K562 (cell line): Measurements from ENCODE around the gene LY6G6C. TPM values are rescaled to one million over a fixed set of nuclear protein-coding genes. Genes with fewer than 3 reads are reported as not detected.
A peak's percentile ranks its signal among the peaks of the same experiment; 100 is the strongest.

ENCODE experiments used
- ATAC-seq: fragments of 200-7000 bp; cut with Tn5 transposase; 3 replicates; pipeline ENCODE4 v1.9.1; 2020; ENCODE audit warnings: moderate library complexity
- BruUV-seq: library from RNA; stranded (reverse); fragments of 400-500 nt; replicated peaks from 2 replicates; lab custom pipeline; 2021; lab: Mats Ljungman, UMichigan
- CTCF ChIA-PET: fragments of 300-600 bp; formaldehyde crosslinking; extraction: SDS; loops from one replicate; lab custom pipeline; 2021; ENCODE audit warnings: low intra/inter-chr PET ratio; lab: Yijun Ruan, JAX
- POLR2A ChIA-PET: fragments of 300-600, 350-650 bp; sonication (Branson Sonifier 250); formaldehyde crosslinking; extraction: SDS; loops from one replicate; lab custom pipeline; 2021; ENCODE audit warnings: antibody characterized with exemption, inconsistent platforms; lab: Yijun Ruan, JAX
- DNase-seq, 4 experiments: peaks; one replicate each; pipeline versions ENCODE4 v3.0.0 to v3.0.0-alpha.2; 2011 to 2018; ENCODE audit warnings: low spot score in 3 of 4, mixed read lengths in 3 of 4; ENCODE audit errors: extremely low read depth in 1 of 4
- FAIRE-seq: peaks from 2 replicates; lab custom pipeline; 2011; peaks lifted over from hg19 to GRCh38; lab: Jason Lieb, UNC
- H2AFZ ChIP-seq: 2 replicates; pipeline ENCODE4 v1.6.0; 2011; ENCODE audit warnings: low read depth, low read length, control low read depth, inconsistent platforms
- H3K27ac ChIP-seq: fragments of 200-600 bp; 3 replicates; pipeline ENCODE4 v1.8.0; 2011; ENCODE audit warnings: low read depth, mild to moderate bottlenecking, control low read depth, inconsistent platforms, low read length, moderate library complexity, mixed read lengths; ENCODE audit errors: extremely low read depth
- H3K27me3 ChIP-seq, 2 experiments: fragments of 300-600 bp in 1 of 2; 2 replicates in 1 of 2; 3 replicates in 1 of 2; pipeline versions ENCODE4 v1.6.0 to v1.8.0; 2011; ENCODE audit warnings: inconsistent platforms in 2 of 2, low read length in 2 of 2, mild to moderate bottlenecking in 1 of 2, mixed read lengths in 1 of 2, moderate library complexity in 1 of 2; ENCODE audit not compliant: control insufficient read depth in 2 of 2, insufficient read depth in 2 of 2
- H3K36me3 ChIP-seq: fragments of 300-600 bp; 3 replicates; pipeline ENCODE4 v1.8.0; 2011; ENCODE audit warnings: mild to moderate bottlenecking, low read length, inconsistent platforms; ENCODE audit not compliant: control insufficient read depth, insufficient read depth
- H3K4me1 ChIP-seq, 2 experiments: fragments of 200-600 bp in 1 of 2; replicated peaks in 1 of 2; 2 replicates in 1 of 2; 3 replicates in 1 of 2; pipeline versions ENCODE4 v1.5.1 to v1.8.0; 2011; ENCODE audit warnings: inconsistent platforms in 2 of 2, low read length in 2 of 2, mild to moderate bottlenecking in 1 of 2, mixed read lengths in 1 of 2, moderate library complexity in 1 of 2; ENCODE audit not compliant: control insufficient read depth in 2 of 2, insufficient read depth in 2 of 2
- H3K4me2 ChIP-seq: 2 replicates; pipeline ENCODE4 v1.6.1; 2011; ENCODE audit warnings: low read length, control low read depth, inconsistent platforms, mixed read lengths; ENCODE audit not compliant: insufficient read depth
- H3K4me3 ChIP-seq: fragments of 200-600 bp; sonication (generic), shearing (Covaris generic); 2 replicates; pipeline ENCODE4 v1.5.1; 2016; ENCODE audit warnings: control low read depth, inconsistent platforms
- H3K79me2 ChIP-seq: fragments of 200-600 bp; 3 replicates; pipeline ENCODE4 v1.8.0; 2011; ENCODE audit warnings: low read length, inconsistent platforms; ENCODE audit not compliant: control insufficient read depth, insufficient read depth
- H3K9ac ChIP-seq, 2 experiments: 2 replicates each; pipeline versions ENCODE4 v1.6.0 to v1.6.1; 2011; ENCODE audit warnings: low read depth in 2 of 2, low read length in 2 of 2, control low read depth in 1 of 2, inconsistent platforms in 1 of 2, mild to moderate bottlenecking in 1 of 2, mixed read lengths in 1 of 2; ENCODE audit not compliant: insufficient read depth in 1 of 2
- H3K9me1 ChIP-seq: one replicate; pipeline ENCODE4 v1.6.0; 2011; ENCODE audit warnings: inconsistent platforms, mild to moderate bottlenecking, low read length, moderate library complexity; ENCODE audit not compliant: control insufficient read depth, insufficient read depth
- H3K9me3 ChIP-seq: replicated peaks from 2 replicates; pipeline ENCODE4 v1.5.1; 2011; ENCODE audit warnings: low read depth, low read length, inconsistent platforms; ENCODE audit not compliant: control insufficient read depth, insufficient read depth
- H4K20me1 ChIP-seq: replicated peaks from 2 replicates; pipeline ENCODE4 v1.6.1; 2011; ENCODE audit warnings: low read length, inconsistent platforms, mixed read lengths; ENCODE audit not compliant: control insufficient read depth, insufficient read depth
- CXXC5 ChIP-seq: fragments of 250-450 bp; sonication (Bioruptor Pico); IDR thresholded peaks from 2 replicates; pipeline ENCODE4 v1.8.0; 2022; ENCODE audit warnings: inconsistent platforms, mild to moderate bottlenecking, moderate library complexity
- ETV5 ChIP-seq: sonication (generic); formaldehyde crosslinking; IDR thresholded peaks from 2 replicates; pipeline ENCODE4 v1.4.0; 2020; ENCODE audit warnings: low read depth, mild to moderate bottlenecking, missing genetic modification reagents
- FIP1L1 ChIP-seq: fragments of 200-400 bp; formaldehyde crosslinking; IDR thresholded peaks from 2 replicates; pipeline ENCODE4 v1.6.1; 2018; ENCODE audit warnings: mild to moderate bottlenecking, low read depth, low read length; ENCODE audit not compliant: poor library complexity, severe bottlenecking
- HNRNPUL1 ChIP-seq: fragments of 200-400 bp; formaldehyde crosslinking; IDR thresholded peaks from 2 replicates; pipeline ENCODE4 v1.6.1; 2017; ENCODE audit warnings: low read length
- PBX2 ChIP-seq, 2 experiments: IDR thresholded peaks in 1 of 2; conservative IDR thresholded peaks in 1 of 2; 2 replicates each; pipeline ENCODE4 v1.6.1; 2016; ENCODE audit warnings: low read depth in 2 of 2, mild to moderate bottlenecking in 1 of 2, missing compliant biosample characterization in 1 of 2, missing genetic modification characterization in 1 of 2, moderate library complexity in 1 of 2
- POLR2G ChIP-seq: fragments of 200-400 bp; formaldehyde crosslinking; IDR thresholded peaks from 2 replicates; pipeline ENCODE4 v1.6.1; 2017; ENCODE audit warnings: low read depth, mild to moderate bottlenecking, antibody characterized with exemption, low read length, moderate library complexity
- ZNF79 ChIP-seq: fragments of 250-450 bp; sonication (Bioruptor Pico); IDR thresholded peaks from 2 replicates; pipeline ENCODE4 v1.4.0; 2020; ENCODE audit warnings: low read depth, mild to moderate bottlenecking, moderate library complexity
- WGBS: fragments of 100-300 bp; shearing (Covaris generic); methylation state at CpG from one replicate; pipeline ENCODE4 v1.1.6; 2016; ENCODE audit warnings: low coverage, mixed read lengths; ENCODE audit not compliant: insufficient coverage; ENCODE audit errors: missing lambda C conversion rate; 5-methylcytosine and 5-hydroxymethylcytosine counted together
- in situ Hi-C: fragments of 300-500 bp; cut with MboI; formaldehyde crosslinking; loops from 4 replicates; pipeline ENCODE4 v1.15.0; 2018; ENCODE audit warnings: inconsistent platforms, mixed read lengths
- intact Hi-C: fragments of 100-400 bp; cut with micrococcal nuclease; formaldehyde crosslinking; loops from 2 replicates; pipeline ENCODE4 v1.14.2; 2022
- polyA plus RNA-seq, 8 experiments: library from polyadenylated mRNA; depleted of rRNA in 4 of 8; stranded (reverse) in 5 of 8; unstranded in 3 of 8; fragments of >200 nt; fragmentation: Nextera tagmentation in 2 of 8; fragmentation: Illumina TruSeq in 1 of 8; extraction: Ambion mirVana in 2 of 8; extraction: Trizol in 1 of 8; gene quantifications; 2 replicates each; pipeline versions ENCODE4 v1.2.1 to v1.2.3, GENCODE V29; 2011 to 2014; ENCODE audit warnings: inconsistent platforms in 1 of 8, missing spikeins in 1 of 8
- total RNA-seq, 7 experiments: library from RNA; depleted of rRNA in 6 of 7; stranded (reverse); fragments of >200 nt in 6 of 7; fragmentation: Illumina TruSeq in 2 of 7; extraction: Trizol in 2 of 7; gene quantifications; 2 replicates each; pipeline versions ENCODE4 v1.2.1 to v1.2.3, GENCODE V29; 2011 to 2021; ENCODE audit warnings: low replicate concordance in 1 of 7
- TF ChIP-seq, protein P1 (sequence below): fragments of 450-650 bp; IDR thresholded peaks from 2 replicates; pipeline ENCODE4 v1.6.1; 2016; ENCODE audit warnings: low read depth

The LY6G6C gene
- total and polyA plus RNA-seq, 9 of the 15 experiments (the other 6 are each of a cell fraction or from before 2014, with no cell fraction given), result 0.06 to 0.20 TPM; not detected in 7

DNA sequence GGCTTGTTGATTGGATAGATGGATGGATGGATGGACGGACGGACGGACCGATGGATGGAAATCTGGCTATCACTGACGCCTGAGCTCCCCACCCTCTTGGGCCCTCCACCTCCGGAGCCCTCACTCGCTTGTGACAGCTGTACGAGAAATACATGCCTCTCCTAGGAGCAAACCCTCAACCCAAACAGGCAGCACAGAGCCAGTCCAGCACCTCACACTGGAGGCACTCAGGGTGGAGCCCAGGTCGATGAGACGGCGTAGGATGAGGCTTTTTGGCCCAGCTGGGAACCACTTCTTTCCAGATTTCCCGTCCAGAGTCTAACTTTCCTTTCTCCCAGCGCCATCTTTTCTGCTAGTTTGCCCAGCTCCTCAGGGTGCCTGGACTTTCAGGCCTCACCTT lies 38.0 kb downstream of the LY6G6C start:
- CTCF ChIA-PET, result no interaction called here
- WGBS, result 84% methylated on average over 13 of the region's 13 CpGs
- FAIRE-seq (no peak), DNase-seq (no peak), ATAC-seq (no peak)
- Histone ChIP-seq H3K4me2 (no peak overlapping the region), H3K9me1 (no peaks in the 10 kb centered on the region), H3K27me3 (no peaks in the 10 kb centered on the region), H3K9me3 (no peaks in the 10 kb centered on the region), H3K4me3 (no peak overlapping the region), H4K20me1 (no peaks in the 10 kb centered on the region), H3K79me2 (no peaks in the 10 kb centered on the region; the same call in 2 of the 3 replicates), H3K9ac (peak overlapping the region in 1 of 2 experiments; percentile 59; a peak in 2 of 4 replicates), H3K36me3 (peaks cover 36% of the 10 kb centered on the region), H3K4me1 (peaks cover 25 to 44% of the 10 kb centered on the region in 2 experiments; a peak in 4 of 5 replicates), H3K27ac (no peak overlapping the region), H2AFZ (no peak overlapping the region)
- in situ Hi-C loops, result no loop called here
- BruUV-seq, result no TSS peak
- intact Hi-C loops, result no loop called here
- POLR2A ChIA-PET, result interaction anchor here (0.6 to 2.2 kb wide), 13 partner anchors 10 to 154 kb away, joined by 3 to 16 read pairs (median 6); partner anchors contain the start of genes ABHD16A, BAG6, C6orf47 and CSNK2B
- TF ChIP-seq ZNF79 (CRISPR knock-in tag), result no peak
- TF ChIP-seq FIP1L1, result no peak
- no peak for TF ChIP-seq PBX2 (CRISPR knock-in tag; IDR thresholded peaks at IDR 0.05; ENCODE audit: low read depth)
- TF ChIP-seq PBX2 (tag; conservative IDR thresholded peaks at IDR 0.05; ENCODE audit: low read depth), result no peak
- TF ChIP-seq POLR2G, result 0 out of 2 replicates have a peak, but pooled peaks have one; percentile 1
- TF ChIP-seq HNRNPUL1, result no peak
- TF ChIP-seq, protein P1, sequence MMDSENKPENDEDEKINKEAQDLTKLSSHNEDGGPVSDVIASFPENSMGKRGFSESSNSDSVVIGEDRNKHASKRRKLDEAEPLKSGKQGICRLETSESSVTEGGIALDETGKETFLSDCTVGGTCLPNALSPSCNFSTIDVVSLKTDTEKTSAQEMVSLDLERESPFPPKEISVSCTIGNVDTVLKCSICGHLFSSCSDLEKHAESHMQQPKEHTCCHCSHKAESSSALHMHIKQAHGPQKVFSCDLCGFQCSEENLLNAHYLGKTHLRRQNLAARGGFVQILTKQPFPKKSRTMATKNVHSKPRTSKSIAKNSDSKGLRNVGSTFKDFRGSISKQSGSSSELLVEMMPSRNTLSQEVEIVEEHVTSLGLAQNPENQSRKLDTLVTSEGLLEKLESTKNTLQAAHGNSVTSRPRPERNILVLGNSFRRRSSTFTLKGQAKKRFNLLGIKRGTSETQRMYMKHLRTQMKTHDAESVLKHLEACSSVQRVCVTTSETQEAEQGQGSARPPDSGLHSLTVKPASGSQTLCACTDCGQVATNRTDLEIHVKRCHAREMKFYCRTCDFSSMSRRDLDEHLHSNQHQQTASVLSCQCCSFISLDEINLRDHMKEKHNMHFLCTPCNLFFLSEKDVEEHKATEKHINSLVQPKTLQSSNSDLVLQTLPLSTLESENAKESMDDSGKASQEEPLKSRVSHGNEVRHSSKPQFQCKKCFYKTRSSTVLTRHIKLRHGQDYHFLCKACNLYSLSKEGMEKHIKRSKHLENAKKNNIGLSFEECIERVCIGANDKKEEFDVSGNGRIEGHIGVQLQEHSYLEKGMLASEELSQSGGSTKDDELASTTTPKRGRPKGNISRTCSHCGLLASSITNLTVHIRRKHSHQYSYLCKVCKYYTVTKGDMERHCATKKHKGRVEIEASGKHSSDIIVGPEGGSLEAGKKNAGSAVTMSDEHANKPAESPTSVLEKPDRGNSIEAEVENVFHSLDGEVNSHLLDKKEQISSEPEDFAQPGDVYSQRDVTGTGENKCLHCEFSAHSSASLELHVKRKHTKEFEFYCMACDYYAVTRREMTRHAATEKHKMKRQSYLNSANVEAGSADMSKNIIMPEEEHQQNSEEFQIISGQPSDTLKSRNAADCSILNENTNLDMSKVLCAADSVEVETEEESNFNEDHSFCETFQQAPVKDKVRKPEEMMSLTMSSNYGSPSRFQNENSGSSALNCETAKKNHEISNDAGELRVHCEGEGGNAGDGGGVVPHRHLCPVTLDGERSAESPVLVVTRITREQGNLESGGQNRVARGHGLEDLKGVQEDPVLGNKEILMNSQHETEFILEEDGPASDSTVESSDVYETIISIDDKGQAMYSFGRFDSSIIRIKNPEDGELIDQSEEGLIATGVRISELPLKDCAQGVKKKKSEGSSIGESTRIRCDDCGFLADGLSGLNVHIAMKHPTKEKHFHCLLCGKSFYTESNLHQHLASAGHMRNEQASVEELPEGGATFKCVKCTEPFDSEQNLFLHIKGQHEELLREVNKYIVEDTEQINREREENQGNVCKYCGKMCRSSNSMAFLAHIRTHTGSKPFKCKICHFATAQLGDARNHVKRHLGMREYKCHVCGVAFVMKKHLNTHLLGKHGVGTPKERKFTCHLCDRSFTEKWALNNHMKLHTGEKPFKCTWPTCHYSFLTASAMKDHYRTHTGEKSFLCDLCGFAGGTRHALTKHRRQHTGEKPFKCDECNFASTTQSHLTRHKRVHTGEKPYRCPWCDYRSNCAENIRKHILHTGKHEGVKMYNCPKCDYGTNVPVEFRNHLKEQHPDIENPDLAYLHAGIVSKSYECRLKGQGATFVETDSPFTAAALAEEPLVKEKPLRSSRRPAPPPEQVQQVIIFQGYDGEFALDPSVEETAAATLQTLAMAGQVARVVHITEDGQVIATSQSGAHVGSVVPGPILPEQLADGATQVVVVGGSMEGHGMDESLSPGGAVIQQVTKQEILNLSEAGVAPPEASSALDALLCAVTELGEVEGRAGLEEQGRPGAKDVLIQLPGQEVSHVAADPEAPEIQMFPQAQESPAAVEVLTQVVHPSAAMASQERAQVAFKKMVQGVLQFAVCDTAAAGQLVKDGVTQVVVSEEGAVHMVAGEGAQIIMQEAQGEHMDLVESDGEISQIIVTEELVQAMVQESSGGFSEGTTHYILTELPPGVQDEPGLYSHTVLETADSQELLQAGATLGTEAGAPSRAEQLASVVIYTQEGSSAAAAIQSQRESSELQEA, result peak; percentile 67
- no peak for TF ChIP-seq ETV5 (CRISPR knock-in tag)
- TF ChIP-seq CXXC5, result no peak
